Stimulated activated CD4-positive, alpha-beta T cell treated with anti-CD3 and anti-CD28 coated beads, Interleukin-15, amount 100 ng/mL, for 24 hours (primary cell): ENCODE data around the gene INAFM2.

Experiments used
- DNase-seq: peaks from one replicate; pipeline ENCODE4 v3.0.0-alpha.2; 2020

The INAFM2 gene

DNA sequence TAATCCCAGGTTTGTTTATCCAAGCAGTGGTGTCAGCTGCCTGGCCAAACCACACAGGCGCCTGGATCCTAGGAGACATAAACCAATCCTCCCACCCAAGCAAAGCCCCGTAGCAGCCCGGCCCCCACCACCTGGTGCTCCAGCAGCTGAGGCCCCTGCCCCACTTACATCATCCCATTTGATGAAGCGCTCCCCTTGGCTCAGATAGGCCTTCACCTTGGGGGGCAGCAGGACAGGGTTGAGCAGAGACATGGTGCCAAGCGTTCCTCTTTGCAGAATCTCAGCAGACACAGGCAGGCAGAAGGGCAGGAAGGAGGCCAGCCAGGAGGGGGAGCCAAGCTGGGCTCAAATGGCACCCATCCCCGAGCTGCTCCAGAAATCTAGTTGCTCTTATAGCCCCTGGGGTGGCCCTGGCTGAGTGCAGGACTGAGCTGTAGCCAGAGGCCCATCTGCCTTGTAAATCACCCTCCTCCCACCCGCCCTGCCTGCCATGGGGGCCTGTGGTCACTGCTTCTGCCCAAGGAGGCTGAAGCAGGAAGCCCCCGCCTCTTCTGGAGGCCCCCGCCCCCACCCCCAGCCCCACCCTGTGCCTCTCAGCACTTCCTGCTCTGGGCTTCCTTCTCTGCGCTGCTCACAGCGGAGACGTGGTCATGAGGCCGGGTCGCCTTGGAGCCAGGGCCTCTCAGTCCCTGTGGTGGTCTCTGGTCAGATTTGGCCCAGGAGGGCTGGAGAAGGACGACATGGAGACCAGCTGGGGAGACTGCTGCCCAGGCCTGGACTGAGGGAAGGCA lies 15.9 kb upstream of the INAFM2 start, which contains the start of gene PLCB2:
PLCB2 (minus strand) TSS at position 515 of the 791 bp plus-strand sequence; CDS start at position 252, 263 bp downstream.
- DNase-seq: peak; percentile 76

DNA sequence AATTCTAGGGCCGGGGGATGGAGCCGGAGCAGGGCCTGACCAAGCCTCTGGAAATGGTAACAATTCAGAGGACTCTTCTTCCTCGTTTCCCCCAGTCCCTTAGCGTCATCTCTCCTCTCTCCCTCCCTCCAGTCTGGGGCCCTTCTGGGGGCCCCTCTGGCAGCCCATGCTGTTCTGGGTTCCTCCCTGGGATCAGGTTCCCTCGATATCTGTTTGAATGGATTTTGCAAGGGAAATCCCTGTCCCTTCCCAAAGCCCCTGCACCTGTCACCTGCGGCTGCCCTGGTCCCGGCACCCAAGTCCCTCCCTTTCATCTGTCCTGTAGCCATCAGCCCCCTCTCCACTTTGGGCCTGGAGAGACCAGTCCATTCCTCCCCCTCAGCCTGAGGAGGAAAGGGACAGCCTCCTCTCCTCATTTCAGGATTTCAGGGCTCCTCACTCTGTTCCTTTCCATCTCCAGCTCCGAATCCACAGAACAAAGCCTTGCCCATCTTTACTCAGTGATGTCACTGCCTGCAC lies 14.1 kb upstream of the INAFM2 start:
- DNase-seq: no peak

DNA sequence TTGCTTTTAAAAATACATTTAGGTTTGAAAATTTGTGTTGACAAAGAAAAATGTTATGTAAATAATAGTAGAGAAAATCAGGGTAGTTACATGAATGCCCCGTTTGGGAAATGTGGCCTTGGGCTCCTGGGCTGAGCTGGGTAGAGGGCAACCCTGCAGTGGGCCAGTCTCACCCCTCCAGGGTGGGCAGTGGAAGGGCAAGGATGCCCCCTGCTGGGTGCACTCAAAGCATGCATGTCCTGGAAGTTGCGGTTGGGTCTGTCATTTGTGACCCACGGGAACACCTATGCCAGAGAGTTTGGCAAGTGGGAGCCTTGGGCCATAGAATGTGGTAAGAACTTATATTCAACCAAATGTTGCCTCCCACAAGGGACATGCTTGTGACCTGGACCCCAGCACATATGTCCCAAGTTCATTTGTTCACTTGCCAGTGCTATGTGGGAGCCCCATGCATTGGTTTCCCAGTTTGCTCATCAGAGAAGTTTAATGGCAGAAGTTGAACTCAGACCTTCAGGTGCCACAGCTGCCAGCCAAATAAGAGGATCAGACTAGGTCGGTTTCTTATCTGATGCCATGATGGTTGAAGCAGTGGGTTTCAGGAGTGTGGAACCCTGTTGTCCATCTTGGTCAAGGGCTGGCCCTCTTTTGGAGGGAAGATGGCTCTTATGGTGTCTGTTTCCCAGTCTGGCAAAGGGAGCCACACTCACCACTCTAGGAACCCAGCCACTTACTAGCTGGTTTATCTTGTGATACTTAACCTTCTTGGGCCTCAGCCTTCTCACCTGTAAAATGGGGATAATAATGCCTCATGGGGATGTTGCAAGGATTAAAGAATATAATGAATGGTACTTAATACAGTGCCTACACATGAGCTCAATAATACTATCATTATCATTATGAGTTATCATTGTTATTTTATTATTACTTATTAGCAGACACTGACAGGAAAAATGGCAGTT lies 13.2 kb upstream of the INAFM2 start:
- DNase-seq: peak; percentile 76

DNA sequence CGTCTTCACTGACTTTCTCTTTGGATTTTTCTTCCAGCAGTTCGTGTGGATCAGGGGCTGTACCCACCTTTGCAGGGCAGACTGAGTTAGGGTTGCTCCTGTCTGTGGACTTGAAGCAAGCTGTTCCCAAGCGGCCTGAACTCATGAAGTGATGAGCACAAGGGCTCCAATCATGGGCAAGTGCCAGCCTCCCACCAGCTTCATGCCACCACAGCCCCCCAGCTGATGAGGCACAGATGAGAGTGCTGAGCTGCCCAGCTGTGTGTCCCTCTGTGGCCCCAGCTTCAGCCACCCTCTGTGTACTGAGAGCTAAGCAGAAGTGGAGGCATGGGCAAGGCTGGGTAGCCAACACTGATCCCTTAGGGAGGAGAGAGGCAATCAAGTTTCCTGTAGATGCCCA lies 12.5 kb upstream of the INAFM2 start:
- no peak for DNase-seq

DNA sequence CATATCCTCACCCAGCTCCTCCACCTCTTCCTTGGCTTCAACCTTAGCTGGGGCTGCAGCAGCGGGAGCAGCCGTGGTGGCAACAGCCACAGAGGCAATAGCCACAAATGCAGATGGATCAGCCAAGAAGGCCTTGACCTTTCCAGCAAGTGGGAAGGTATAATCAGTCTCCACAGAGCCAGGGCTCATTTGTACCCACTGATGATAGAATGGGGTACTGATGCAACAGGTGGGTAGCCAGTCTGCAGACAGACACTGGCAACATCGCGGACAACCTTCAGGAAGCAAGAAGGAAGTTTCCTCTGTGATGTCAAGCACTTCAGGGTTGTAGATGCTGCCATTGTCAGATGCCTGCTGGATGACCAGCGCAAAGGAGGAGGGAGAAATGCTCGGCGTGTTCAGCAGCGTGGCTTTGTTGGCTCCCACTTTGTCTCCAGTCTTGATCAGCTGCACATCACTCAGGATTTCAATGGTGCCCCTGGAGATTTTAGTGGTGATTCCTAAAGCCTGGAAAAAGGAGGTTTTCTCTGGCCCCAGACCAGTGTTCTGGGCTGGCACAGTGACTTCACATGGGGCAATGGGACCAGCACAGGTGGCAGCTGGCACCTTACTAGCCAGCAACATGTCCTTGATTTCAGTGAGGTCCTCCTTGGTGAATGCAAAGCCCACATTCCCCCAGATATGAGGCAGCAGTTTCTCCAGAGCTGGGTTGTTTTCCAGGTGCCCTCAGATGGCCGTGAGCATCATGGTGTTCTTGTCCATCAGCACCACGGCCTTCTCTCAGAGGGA lies 10.9 kb upstream of the INAFM2 start:
- no peak for DNase-seq

DNA sequence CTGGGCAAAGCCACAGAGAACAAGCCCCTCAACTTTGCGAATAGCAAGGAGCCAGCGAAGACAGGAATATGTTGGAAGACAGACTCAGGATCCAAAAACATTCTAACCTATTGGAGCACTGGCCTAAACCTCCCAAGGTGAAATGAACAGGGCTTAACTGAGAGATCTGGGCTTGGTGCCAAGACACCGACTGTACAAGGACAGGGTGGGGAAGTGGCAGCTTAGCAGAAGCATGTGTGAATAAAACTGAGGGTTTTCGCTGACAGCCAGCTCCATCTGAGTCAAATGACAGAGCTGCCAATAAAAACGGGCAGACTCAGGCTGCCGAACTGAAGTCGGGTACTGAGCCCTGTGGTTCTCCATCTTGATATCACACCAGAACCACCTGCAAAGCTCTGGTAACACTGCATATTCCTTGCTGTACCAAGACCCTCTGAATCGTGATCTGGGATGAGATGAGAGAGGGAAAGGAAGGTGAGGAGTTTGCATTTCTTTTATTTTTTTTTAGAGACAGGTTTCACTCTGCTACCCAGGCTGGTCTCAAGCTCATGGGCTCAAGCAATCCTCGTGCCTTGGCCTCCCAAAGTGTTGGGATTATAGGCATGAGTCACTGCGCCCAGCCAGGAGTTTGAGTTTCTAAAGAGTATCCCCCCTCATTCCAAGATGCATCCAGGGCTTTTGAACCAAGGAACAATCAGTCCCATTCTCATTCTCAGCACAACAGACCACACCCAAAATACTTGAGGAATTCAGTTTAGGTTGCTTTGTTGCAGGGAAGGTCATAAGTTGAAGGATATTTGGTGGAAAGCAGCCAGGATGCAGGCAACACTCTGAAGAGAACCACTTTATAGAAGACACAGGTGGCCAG lies 9.7 kb upstream of the INAFM2 start:
- DNase-seq: peak; percentile 27

DNA sequence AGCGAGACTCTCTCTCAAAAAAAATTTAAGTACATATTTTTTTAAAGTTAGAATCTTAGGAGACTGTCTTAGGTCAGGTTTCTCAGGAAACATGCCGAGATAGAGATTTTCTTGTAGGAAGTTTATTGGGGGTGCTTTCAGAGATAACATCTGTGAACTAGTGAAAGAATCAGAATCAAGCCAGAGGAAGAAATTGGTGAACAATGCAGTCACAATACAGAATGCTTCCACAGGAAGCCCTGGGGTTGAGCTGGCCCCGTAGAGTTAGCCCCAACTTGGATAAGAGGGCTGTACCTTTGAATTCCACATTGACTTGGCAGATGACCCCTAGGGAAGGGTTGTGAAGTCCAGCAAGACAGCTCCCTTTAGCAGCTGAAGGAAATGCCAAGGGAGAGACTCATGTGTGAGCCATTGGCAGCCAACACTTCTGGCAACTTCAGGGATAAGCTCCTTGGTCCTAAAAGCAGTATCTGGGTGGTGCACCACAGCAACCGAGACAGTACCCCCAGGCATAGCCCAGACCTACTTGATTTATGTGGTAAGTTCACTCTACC lies 8.7 kb upstream of the INAFM2 start:
- DNase-seq: no peak

DNA sequence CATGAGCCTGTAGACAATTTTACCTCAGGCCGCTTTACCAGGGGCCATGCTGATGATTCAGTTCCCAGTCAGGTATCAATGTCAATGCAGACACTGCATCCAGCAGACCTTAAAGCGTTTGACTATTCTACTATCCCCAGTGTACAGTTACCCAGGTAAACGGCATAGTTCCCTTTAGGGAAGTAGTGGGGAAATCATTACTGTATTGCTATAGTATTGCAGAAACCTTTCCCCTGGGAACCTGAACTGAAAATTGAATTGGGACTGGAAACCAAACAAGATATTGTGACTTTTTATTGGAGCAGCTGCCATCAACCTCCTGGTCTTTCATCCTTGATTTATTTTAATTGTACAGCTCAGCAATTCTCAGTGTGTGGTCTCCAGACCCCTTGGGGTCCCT lies 6.6 kb upstream of the INAFM2 start:
- no peak for DNase-seq

DNA sequence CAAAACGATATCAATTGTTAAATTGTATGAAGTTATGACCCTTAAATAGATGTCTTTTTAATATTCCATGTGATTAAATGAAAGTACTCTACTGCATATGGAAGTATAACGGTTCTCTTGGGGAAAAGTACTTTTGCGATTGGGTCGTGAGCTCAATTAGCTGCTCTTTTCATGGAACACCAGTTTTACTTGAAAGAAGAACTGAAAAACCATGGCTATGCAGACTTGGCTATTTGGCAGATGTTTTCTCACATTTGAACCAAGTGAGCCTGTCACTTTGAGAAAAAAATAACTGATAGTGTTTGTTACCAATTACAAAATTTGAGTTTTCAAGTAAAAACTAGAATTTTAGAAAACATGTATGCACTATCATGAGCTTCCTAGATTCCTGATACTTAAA lies 5.9 kb upstream of the INAFM2 start:
- DNase-seq: no peak

DNA sequence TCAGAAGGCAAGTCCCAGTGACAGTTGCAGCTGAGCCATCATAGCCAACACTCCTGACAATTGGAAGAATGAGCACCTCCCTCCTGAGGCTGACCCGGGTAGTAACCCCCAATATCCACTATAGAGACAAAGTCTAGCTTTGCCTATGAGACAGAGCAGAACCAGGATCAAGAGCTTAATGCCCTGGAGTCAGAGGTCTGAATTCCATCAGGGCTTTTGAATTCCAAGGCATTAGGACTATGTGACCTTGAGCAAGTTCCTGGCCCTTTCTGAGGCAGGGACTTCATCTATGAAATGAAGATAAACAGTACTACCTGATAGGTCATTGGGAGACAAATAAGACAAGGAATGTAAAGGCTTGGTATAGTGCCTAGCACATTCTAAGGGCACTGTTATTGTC lies 3.1 kb upstream of the INAFM2 start:
- DNase-seq: no peak

DNA sequence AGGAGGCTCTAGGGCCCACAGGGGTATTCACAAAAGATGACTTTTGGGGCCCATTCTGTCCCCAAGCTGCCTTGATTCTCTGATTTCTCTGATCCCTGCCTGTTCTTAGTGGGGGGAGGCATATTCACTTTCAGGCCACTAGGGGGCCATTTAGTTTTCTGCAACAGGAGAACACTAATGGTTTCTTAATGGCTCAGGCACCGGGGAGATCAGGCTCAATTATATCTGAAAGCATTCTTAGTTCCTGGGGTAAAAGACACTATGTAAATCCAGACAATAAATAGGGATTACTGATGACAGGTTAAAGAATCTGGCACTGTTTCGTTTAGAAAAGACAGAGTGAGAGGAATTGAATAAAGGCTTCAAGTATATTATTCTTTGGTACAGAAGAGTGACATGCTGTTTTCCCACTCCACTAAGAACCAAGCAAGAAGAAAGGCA lies 2.5 kb upstream of the INAFM2 start:
- DNase-seq: peak; percentile 64

DNA sequence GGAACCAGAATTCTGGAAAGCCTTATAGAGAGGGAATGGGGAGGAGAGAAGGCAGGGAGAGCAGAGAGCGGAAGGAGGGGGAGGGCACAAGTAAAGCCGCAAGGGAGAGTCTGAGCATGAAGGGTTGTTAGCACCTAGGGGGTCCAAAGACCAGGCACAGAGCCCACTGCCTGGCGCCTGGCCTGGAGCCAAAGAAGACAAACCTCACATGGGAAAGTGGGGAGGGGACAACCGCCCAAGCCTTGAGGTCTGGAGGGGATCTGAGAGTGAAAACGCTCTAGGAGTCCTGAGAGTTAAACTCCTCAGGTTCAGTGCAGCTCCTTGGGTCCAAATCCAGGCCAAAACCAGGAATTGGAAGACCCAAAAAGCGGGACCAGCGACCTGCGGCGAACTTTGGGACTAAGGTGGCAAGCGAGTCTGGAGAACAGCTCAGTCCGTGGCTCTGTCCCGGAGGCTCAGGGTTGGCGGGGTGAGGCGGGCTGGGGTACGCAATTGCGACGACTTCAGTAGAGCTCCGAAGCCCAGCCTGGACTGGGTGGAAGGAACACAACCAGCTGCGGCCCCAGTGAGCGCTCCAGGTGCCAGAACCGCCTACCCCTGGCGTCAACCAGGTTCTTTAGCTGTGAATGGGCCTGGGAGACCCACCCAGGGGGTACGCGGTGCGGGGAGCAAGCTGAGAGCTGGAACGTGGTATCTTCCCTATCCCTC lies 807 bp upstream of the INAFM2 start:
- no peak for DNase-seq

DNA sequence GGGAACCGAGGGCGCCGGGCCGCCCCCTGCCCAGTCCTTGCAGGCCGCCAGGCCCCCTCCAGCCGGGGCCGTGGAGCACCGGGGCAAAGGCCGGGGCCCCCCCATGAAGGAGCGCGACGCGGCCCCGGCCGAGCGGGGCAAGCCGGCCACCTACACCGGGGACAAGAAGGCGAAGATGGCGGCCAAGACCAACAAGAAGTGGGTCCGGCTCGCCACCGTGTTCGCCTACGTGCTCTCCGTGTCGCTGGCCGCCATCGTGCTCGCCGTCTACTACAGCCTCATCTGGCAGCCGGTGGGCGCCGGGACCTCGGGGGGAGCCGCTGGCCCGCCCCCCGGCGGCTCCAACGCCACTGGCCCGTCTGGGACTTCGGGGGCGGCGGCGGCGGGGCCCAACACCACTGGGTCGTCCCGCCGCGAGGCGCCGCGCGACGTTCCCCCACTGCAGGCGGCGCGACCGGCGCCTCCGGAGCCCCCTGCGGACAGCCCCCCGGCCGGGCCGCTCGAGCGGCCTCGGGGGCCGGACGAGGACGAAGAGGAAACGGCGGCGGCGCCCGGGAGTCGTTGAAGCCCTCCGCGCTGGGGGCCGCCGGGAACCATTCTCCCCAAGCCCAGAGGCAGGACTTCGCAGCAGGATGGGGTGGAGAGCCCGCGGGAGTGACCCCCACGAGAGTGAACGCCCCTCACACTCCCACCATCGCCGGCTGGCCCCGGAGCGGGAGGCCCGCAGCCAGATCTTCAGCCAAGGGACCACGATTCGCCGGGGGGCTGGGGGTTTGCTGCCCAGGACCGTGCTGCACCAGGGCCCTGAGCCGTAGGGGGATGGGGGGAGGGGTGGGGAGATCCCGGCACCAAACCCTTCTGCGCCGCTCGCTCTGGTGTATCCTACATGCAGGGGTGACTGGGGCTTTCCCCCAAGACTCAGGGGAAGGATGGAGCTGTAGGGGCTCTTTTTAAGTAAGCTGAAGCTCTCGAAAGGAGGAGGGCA lies 753 bp downstream of the INAFM2 start:
- peak; percentile 46 for DNase-seq

DNA sequence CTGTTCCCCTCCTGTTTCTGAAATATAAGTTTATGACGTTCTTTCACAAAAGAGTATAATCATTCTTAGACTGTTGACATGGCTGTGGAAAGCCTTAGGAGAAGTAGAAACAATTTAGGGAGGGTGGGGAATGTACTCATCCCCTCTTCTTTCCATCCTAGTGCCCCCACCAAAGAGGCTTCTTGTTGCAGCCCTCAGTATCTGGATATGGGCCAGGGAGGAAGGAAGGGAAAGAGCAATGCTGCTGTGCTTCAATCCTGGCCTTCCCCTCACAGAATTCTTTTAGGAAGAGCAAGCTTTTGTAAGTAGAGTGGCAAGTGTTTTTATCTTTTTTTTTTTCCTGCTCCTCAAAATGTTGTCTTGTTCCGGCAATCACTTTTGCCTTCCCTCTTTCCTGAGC lies 1.7 kb downstream of the INAFM2 start:
- DNase-seq: no peak

DNA sequence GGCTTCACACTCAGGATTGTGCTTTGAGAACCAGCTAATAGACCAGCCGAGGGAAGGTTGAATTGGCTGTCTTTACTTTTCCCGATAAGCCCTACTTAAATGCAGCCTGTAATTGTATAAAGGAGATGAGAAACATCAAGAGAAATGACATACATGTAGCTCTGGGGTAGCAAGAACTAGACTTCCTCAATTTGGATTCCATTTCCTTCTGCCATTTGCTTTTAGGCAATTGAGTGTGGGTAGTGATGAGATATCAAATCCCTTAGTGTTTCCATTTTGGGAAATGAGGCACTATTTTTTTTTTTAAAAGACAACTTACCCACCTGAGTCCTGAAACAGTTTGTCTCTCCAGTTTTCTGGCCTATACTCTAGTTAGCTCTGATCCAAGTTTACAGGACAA lies 2.2 kb downstream of the INAFM2 start:
- no peak for DNase-seq

DNA sequence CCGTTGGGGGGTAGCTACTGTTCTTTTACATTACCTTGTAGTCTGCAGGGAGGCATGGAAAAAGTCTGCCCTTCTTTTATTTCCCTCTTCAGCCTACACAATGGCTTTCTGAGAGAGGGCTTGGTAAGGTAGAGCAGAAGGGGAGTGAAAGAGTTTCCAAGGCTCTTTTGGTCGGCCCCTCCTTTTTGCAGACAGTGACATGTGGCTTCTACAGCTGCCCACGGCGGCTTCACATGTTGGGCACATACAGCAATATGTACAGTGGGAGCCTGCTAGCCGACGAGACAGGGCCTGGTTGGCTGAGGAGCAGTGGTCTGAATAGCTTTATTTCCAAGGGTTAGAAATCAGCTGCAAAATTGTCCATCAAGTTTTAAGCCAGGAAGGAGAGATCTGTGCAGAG lies 4.0 kb downstream of the INAFM2 start:
- DNase-seq: no peak

DNA sequence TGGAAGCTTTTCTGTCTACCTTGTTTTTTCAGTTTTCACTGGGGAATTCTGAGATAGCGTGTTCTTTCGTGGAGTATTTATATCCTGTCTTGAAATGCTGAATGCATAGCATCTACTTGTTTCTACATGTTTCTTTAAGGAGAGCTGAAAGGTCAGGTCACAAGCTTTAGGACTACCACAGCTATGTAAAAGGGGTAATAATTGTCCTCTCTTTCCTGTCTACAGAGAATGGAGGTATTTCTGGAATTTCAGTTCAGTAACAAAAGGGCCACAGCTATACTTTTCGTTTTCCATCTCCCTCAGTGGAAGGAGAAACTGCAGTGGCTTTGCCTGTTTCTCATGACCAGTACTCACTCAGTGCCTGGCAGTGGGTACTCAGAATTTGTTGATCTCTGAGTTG lies 4.7 kb downstream of the INAFM2 start:
- no peak for DNase-seq

DNA sequence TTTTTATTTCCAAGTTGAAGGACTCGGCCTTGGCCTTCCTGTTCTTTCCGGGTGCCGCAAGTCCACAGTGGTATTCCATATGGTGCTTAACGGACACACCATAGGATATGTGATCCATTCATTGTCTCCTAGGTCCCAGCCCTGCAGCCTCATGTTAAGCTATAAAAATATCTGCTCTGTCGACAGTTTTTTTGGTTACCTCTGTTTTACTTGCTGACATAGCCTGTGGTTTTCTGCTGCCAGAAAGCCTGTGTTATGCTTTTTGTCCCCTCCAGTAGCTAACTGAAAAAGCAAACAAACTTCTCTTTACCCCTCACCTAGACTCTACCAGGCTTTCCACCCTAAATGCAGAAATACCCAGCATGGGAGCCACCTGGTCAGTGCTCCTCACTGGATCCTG lies 5.3 kb downstream of the INAFM2 start:
- no peak for DNase-seq

DNA sequence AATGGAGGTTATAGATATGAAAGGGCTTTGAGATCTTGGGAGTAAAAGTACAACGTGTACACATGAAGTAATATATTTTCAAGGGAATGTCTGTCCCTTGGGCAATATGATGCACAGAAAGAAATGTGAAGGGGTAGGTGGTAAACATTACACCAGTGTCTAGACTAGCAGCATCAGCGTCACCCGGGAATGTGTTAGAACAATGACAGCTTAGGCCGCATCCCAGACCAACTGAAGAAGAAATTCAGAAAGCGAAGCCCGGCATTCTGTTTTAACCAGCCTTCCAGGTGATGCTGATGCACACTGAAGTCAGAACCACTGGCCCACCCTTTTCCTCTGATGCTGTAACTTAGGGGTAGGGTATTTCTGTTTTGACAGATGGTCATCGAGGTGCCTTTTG lies 6.3 kb downstream of the INAFM2 start:
- DNase-seq: no peak
